Lung (tissue), 12 donors: Measurements from ENCODE around the gene KIRREL1. TPM values are rescaled to one million over a fixed set of nuclear protein-coding genes. Genes with fewer than 3 reads are reported as not detected.

Source experiments
- ATAC-seq: fragments of 200-7000 bp; cut with Tn5 transposase; one replicate; pipeline ENCODE4 v1.9.1; 2020; ENCODE audit warnings: moderate number of reproducible peaks; ENCODE audit not compliant: insufficient read depth, low FRiP score
- DNase-seq, 3 donors: peaks; one replicate each; pipeline ENCODE4 v3.0.0-alpha.2; 2013 to 2017
- H3K27ac ChIP-seq, 2 donors: one replicate each; pipeline ENCODE4 v1.5.1; 2013; ENCODE audit warnings: mild to moderate bottlenecking in 2 of 2, moderate library complexity in 2 of 2, control low read depth in 1 of 2, inconsistent platforms in 1 of 2, low read depth in 1 of 2, low read length in 1 of 2
- H3K27me3 ChIP-seq, 3 donors: one replicate each; pipeline ENCODE4 v1.5.1; 2013; ENCODE audit warnings: low read length in 2 of 3; ENCODE audit not compliant: control insufficient read depth in 3 of 3, insufficient read depth in 3 of 3
- H3K36me3 ChIP-seq, 4 donors: one replicate each; pipeline ENCODE4 v1.5.1; 2013; ENCODE audit warnings: low read length in 4 of 4, mild to moderate bottlenecking in 1 of 4, moderate library complexity in 1 of 4; ENCODE audit not compliant: control insufficient read depth in 4 of 4, insufficient read depth in 4 of 4
- H3K4me1 ChIP-seq, 5 donors: one replicate each; pipeline ENCODE4 v1.5.1; 2013; ENCODE audit warnings: low read length in 5 of 5, mild to moderate bottlenecking in 2 of 5, moderate library complexity in 1 of 5; ENCODE audit not compliant: control insufficient read depth in 5 of 5, insufficient read depth in 5 of 5
- H3K4me3 ChIP-seq: one replicate; pipeline ENCODE4 v1.5.1; 2013; ENCODE audit warnings: mild to moderate bottlenecking, control low read depth, moderate library complexity
- H3K9ac ChIP-seq, 2 donors: one replicate each; pipeline ENCODE4 v1.5.1; 2013; ENCODE audit warnings: low read length in 2 of 2, control low read depth in 1 of 2; ENCODE audit not compliant: insufficient read depth in 1 of 2
- H3K9me3 ChIP-seq, 4 donors: one replicate each; pipeline ENCODE4 v1.5.1; 2013; ENCODE audit warnings: low read length in 3 of 4, mild to moderate bottlenecking in 1 of 4, moderate library complexity in 1 of 4; ENCODE audit not compliant: control insufficient read depth in 4 of 4, insufficient read depth in 3 of 4
- CTCF ChIP-seq: IDR thresholded peaks from 2 replicates; pipeline ENCODE4 v1.5.1; 2012; ENCODE audit warnings: mild to moderate bottlenecking; ENCODE audit errors: control extremely low read depth, extremely low read depth
- WGBS, 2 donors: extraction: QIAGEN DNeasy Blood & Tissue Kit; methylation state at CpG; one replicate each; pipeline ENCODE4 v1.1.7; 2013; 5-methylcytosine and 5-hydroxymethylcytosine counted together
- polyA plus RNA-seq, 2 donors: library from polyadenylated mRNA; stranded (reverse); fragments of 200-250 nt; gene quantifications; one replicate each; pipeline ENCODE4 v1.2.1, GENCODE V29; 2013
- total RNA-seq, 2 donors: library from RNA; depleted of rRNA in 1 of 2; stranded (reverse); fragments of >200 nt in 1 of 2; gene quantifications; one replicate each; pipeline ENCODE4 v1.2.1, GENCODE V29; 2014 to 2021
- donor health status: control.
- donor health status: control.
- donor health status: Bipolar disorder and iron deficiency.
- donor health status: healthy.
- donor health status: DM: yes; HTN: yes; CAD: no.

The KIRREL1 gene
- total and polyA plus RNA-seq, 4 donors: 7.5 to 41.8 (median 26.5) TPM

GRCh38 chr1:158093376-158093775 is 99.9 kb downstream of the KIRREL1 start:
- no peaks in the 10 kb centered on the region for H3K27me3 ChIP-seq
- H3K36me3 ChIP-seq: peaks cover 0 to 52% (median 36%) of the 10 kb centered on the region in 4 donors
- H3K9ac ChIP-seq: no peak overlapping the region
- no peaks in the 10 kb centered on the region for H3K9me3 ChIP-seq
- no peak for DNase-seq
- peaks cover 0 to 3% (median 0%) of the 10 kb centered on the region in 5 donors for H3K4me1 ChIP-seq
- H3K4me3 ChIP-seq: no peak overlapping the region
- 91 to 92% methylated on average over 18 of the region's 18 CpGs for WGBS, 2 donors
- ATAC-seq: no peak
- no peak for TF ChIP-seq CTCF
- no peak overlapping the region for H3K27ac ChIP-seq

- DNase-seq: no peak
- 92 to 95% methylated on average over 14 of the region's 14 CpGs for WGBS, 2 donors
- no peak for TF ChIP-seq CTCF
- no peak overlapping the region for H3K4me3 ChIP-seq
- ATAC-seq: no peak
- no peak overlapping the region for H3K9ac ChIP-seq
- no peak overlapping the region for H3K27ac ChIP-seq
- H3K4me1 ChIP-seq: peaks cover 0 to 4% (median 0%) of the 10 kb centered on the region in 5 donors
- H3K9me3 ChIP-seq: no peaks in the 10 kb centered on the region
- H3K36me3 ChIP-seq: peaks cover 0 to 47% (median 30%) of the 10 kb centered on the region in 4 donors
- no peaks in the 10 kb centered on the region for H3K27me3 ChIP-seq
These were observed 101.1 kb downstream of the KIRREL1 start for GRCh38 chr1:158094571-158094970.

GRCh38 chr1:158095737-158096335 is 102.4 kb downstream of the KIRREL1 start:
- Histone ChIP-seq H3K4me1 (peaks cover 0 to 6% (median 0%) of the 10 kb centered on the region in 5 donors), H3K9me3 (no peaks in the 10 kb centered on the region), H3K27ac (no peak overlapping the region), H3K27me3 (no peaks in the 10 kb centered on the region), H3K9ac (no peak overlapping the region), H3K36me3 (peaks cover 0 to 38% (median 20%) of the 10 kb centered on the region in 4 donors), H3K4me3 (no peak overlapping the region)
- TF ChIP-seq CTCF: no peak
- WGBS, 2 donors: 89 to 94% methylated on average over 4 of the region's 4 CpGs
- ATAC-seq (no peak), DNase-seq (peak in 1 of 3 donors; percentile 14)
